Liver (tissue), 9 donors: ENCODE measurements around the gene CDH16. TPM values are rescaled to one million over a fixed set of nuclear protein-coding genes. Genes with fewer than 3 reads are reported as not detected.

ENCODE experiments used
- DNase-seq: peaks from one replicate; pipeline ENCODE4 v3.0.0-alpha.2; 2017; ENCODE audit warnings: low spot score
- H3K27ac ChIP-seq, 2 donors: one replicate each; pipeline ENCODE4 v1.7.0; 2013; ENCODE audit warnings: inconsistent platforms in 2 of 2, low read length in 2 of 2, control low read depth in 1 of 2, low read depth in 1 of 2, mild to moderate bottlenecking in 1 of 2
- H3K27me3 ChIP-seq, 4 donors: one replicate each; pipeline versions ENCODE4 v1.6.1 to v1.7.0; 2013; ENCODE audit warnings: low read length in 3 of 4, inconsistent platforms in 1 of 4, mild to moderate bottlenecking in 1 of 4, moderate library complexity in 1 of 4; ENCODE audit not compliant: control insufficient read depth in 4 of 4, insufficient read depth in 4 of 4
- H3K36me3 ChIP-seq, 4 donors: one replicate each; pipeline versions ENCODE4 v1.6.1 to v1.7.0; 2013; ENCODE audit warnings: low read length in 3 of 4, mild to moderate bottlenecking in 3 of 4, low read depth in 1 of 4, moderate library complexity in 1 of 4; ENCODE audit not compliant: control insufficient read depth in 4 of 4, insufficient read depth in 3 of 4
- H3K4me1 ChIP-seq, 4 donors: one replicate each; pipeline versions ENCODE4 v1.6.1 to v1.7.0; 2013; ENCODE audit warnings: low read length in 3 of 4, mild to moderate bottlenecking in 3 of 4, moderate library complexity in 1 of 4; ENCODE audit not compliant: control insufficient read depth in 4 of 4, insufficient read depth in 4 of 4
- H3K4me3 ChIP-seq, 3 donors: one replicate each; pipeline versions ENCODE4 v1.6.1 to v1.7.0; 2013; ENCODE audit warnings: low read length in 3 of 3, control low read depth in 1 of 3, low read depth in 1 of 3, mild to moderate bottlenecking in 1 of 3
- H3K9ac ChIP-seq, 2 donors: one replicate each; pipeline ENCODE4 v1.7.0; 2013; ENCODE audit warnings: low read length in 2 of 2, mild to moderate bottlenecking in 2 of 2, moderate library complexity in 2 of 2, control low read depth in 1 of 2, low read depth in 1 of 2
- H3K9me3 ChIP-seq, 4 donors: one replicate each; pipeline versions ENCODE4 v1.6.1 to v1.7.0; 2013; ENCODE audit warnings: low read length in 3 of 4; ENCODE audit not compliant: control insufficient read depth in 4 of 4
- CTCF ChIP-seq: fragments of 150-350 bp; IDR thresholded peaks from 2 replicates; pipeline ENCODE4 v1.5.1; 2017; ENCODE audit warnings: improper control_type of control experiment, low read depth, low read length; ENCODE audit not compliant: missing input control
- EGR1 ChIP-seq, 2 donors: IDR thresholded peaks; 2 replicates each; pipeline ENCODE4 v1.6.1; 2016 to 2018; ENCODE audit warnings: antibody characterized with exemption in 2 of 2, low read depth in 2 of 2
- FOXA1 ChIP-seq: IDR thresholded peaks from 2 replicates; pipeline ENCODE4 v1.6.1; 2016; ENCODE audit warnings: antibody characterized with exemption
- FOXA2 ChIP-seq: IDR thresholded peaks from 2 replicates; pipeline ENCODE4 v1.6.1; 2016; ENCODE audit warnings: antibody characterized with exemption
- GABPA ChIP-seq, 2 donors: IDR thresholded peaks in 1 of 2; conservative IDR thresholded peaks in 1 of 2; 2 replicates each; pipeline ENCODE4 v1.6.1; 2016; ENCODE audit warnings: antibody characterized with exemption in 2 of 2, mild to moderate bottlenecking in 1 of 2, moderate library complexity in 1 of 2
- HNF4A ChIP-seq, 2 donors: conservative IDR thresholded peaks; 2 replicates each; pipeline ENCODE4 v1.6.1; 2016; ENCODE audit warnings: antibody characterized with exemption in 2 of 2, mild to moderate bottlenecking in 2 of 2
- HNF4G ChIP-seq: IDR thresholded peaks from 2 replicates; pipeline ENCODE4 v1.6.1; 2016; ENCODE audit warnings: antibody characterized with exemption
- JUND ChIP-seq, 2 donors: IDR thresholded peaks; 2 replicates each; pipeline ENCODE4 v1.6.1; 2016; ENCODE audit warnings: antibody characterized with exemption in 2 of 2
- NR2F2 ChIP-seq: IDR thresholded peaks from 2 replicates; pipeline ENCODE4 v1.6.1; 2016; ENCODE audit warnings: antibody characterized with exemption
- YY1 ChIP-seq: IDR thresholded peaks from 2 replicates; pipeline ENCODE4 v1.6.1; 2016; ENCODE audit warnings: antibody characterized with exemption, mild to moderate bottlenecking
- WGBS: extraction: QIAGEN DNeasy Blood & Tissue Kit; methylation state at CpG from one replicate; pipeline ENCODE4 v1.1.7; 2013; 5-methylcytosine and 5-hydroxymethylcytosine counted together
- polyA plus RNA-seq, 2 donors: library from polyadenylated mRNA; stranded (reverse) in 1 of 2; unstranded in 1 of 2; fragments of 200-250 nt in 1 of 2; fragments of >200 nt in 1 of 2; fragmentation: Nextera tagmentation in 1 of 2; extraction: Ambion mirVana in 1 of 2; gene quantifications; one replicate each; pipeline versions ENCODE4 v1.2.1 to v1.2.3, GENCODE V29; 2013 to 2015
- total RNA-seq, 2 donors: library from RNA; depleted of rRNA; stranded (reverse); fragments of >200 nt; gene quantifications; one replicate each; pipeline ENCODE4 v1.2.3, GENCODE V29; 2014
- TF ChIP-seq, protein P1 (sequence below): IDR thresholded peaks from 2 replicates; pipeline ENCODE4 v1.6.1; 2016; ENCODE audit warnings: antibody characterized with exemption, mild to moderate bottlenecking
- TF ChIP-seq, protein P2 (sequence below): IDR thresholded peaks from 2 replicates; pipeline ENCODE4 v1.6.1; 2016; ENCODE audit warnings: antibody characterized with exemption
- donor health status: healthy.
- donor health status: healthy.
- donor health status: healthy.
- donor health status: healthy.
- donor health status: healthy.

CDH16 gene
- total and polyA plus RNA-seq, 4 donors: 0.56 TPM; not detected in 3

DNA sequence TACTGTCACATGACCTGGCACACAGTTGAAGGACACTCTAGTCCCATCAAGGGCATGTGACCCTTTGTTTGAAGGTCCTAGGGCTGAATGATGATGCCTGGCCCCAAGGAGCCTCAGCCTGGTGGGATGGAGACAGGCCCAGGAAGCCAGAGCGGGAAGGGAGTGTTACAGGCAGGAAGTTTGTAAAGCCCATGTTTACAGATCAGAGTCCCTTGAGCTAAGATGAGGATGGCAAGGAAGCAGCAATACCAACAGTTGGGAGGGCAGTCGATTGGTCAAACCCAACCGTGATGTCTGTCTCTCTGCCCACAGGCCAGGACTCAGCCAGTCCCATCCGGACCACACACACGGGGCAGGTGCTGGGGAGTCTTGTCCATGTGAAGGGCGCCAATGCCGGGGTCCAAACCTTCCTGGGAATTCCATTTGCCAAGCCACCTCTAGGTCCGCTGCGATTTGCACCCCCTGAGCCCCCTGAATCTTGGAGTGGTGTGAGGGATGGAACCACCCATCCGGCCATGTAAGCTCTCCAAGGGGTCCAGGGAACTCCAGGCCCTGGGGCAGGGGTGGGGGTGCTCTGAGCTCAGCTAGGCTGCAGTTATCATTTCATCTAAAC lies 19.1 kb upstream of the CDH16 start:
- 64% methylated on average over 10 of the region's 10 CpGs for WGBS
- DNase-seq: no peak
- H3K9ac ChIP-seq: no peak overlapping the region

GRCh38 chr16:66936889-66937554 lies 18.3 kb upstream of the CDH16 start:
- peaks cover 21 to 29% (median 25%) of the 10 kb centered on the region in 4 donors for H3K36me3 ChIP-seq
- 53% methylated on average over 4 of the region's 4 CpGs for WGBS

More for the DNA sequence above, 19.1 kb upstream of the CDH16 start:
- Histone ChIP-seq H3K4me1 (peaks cover 10 to 57% (median 46%) of the 10 kb centered on the region in 4 donors), H3K9me3 (no peaks in the 10 kb centered on the region), H3K27ac (peak overlapping the region; percentile 94 to 96), H3K27me3 (no peaks in the 10 kb centered on the region), H3K4me3 (peak overlapping the region in 1 of 3 donors; percentile 21), H3K36me3 (peaks cover 25 to 37% (median 32%) of the 10 kb centered on the region in 4 donors)
- no peak for TF ChIP-seq YY1
- TF ChIP-seq HNF4A (conservative IDR thresholded peaks at IDR 0.05): peak; percentile 43 to 58
- peak in 1 of 2 donors; percentile 39 for TF ChIP-seq GABPA (IDR thresholded peaks at IDR 0.05 in 1 of 2, conservative IDR thresholded peaks at IDR 0.05 in 1 of 2)
- peak; percentile 21 for TF ChIP-seq FOXA1
- TF ChIP-seq HNF4G: no peak
- peak; percentile 83 for TF ChIP-seq FOXA2
- TF ChIP-seq, protein P1, sequence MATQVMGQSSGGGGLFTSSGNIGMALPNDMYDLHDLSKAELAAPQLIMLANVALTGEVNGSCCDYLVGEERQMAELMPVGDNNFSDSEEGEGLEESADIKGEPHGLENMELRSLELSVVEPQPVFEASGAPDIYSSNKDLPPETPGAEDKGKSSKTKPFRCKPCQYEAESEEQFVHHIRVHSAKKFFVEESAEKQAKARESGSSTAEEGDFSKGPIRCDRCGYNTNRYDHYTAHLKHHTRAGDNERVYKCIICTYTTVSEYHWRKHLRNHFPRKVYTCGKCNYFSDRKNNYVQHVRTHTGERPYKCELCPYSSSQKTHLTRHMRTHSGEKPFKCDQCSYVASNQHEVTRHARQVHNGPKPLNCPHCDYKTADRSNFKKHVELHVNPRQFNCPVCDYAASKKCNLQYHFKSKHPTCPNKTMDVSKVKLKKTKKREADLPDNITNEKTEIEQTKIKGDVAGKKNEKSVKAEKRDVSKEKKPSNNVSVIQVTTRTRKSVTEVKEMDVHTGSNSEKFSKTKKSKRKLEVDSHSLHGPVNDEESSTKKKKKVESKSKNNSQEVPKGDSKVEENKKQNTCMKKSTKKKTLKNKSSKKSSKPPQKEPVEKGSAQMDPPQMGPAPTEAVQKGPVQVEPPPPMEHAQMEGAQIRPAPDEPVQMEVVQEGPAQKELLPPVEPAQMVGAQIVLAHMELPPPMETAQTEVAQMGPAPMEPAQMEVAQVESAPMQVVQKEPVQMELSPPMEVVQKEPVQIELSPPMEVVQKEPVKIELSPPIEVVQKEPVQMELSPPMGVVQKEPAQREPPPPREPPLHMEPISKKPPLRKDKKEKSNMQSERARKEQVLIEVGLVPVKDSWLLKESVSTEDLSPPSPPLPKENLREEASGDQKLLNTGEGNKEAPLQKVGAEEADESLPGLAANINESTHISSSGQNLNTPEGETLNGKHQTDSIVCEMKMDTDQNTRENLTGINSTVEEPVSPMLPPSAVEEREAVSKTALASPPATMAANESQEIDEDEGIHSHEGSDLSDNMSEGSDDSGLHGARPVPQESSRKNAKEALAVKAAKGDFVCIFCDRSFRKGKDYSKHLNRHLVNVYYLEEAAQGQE: no peak
- no peak for TF ChIP-seq EGR1 (IDR thresholded peaks at IDR 0.05; ENCODE audit: low read depth in 2 of 2)
- no peak for TF ChIP-seq CTCF

GRCh38 chr16:66936462-66936861 lies 17.8 kb upstream of the CDH16 start:
- WGBS: 29% methylated on average over 6 of the region's 6 CpGs
- Histone ChIP-seq H3K27ac (peak overlapping the region; percentile 94 to 96), H3K4me1 (peaks cover 10 to 62% (median 54%) of the 10 kb centered on the region in 4 donors), H3K9me3 (no peaks in the 10 kb centered on the region), H3K27me3 (no peaks in the 10 kb centered on the region), H3K36me3 (peaks cover 17 to 23% (median 20%) of the 10 kb centered on the region in 4 donors), H3K4me3 (peak overlapping the region; percentile 77 to 93 (median 81)), H3K9ac (peak overlapping the region; percentile 89 to 93)
- DNase-seq: no peak
- TF ChIP-seq, protein P2, sequence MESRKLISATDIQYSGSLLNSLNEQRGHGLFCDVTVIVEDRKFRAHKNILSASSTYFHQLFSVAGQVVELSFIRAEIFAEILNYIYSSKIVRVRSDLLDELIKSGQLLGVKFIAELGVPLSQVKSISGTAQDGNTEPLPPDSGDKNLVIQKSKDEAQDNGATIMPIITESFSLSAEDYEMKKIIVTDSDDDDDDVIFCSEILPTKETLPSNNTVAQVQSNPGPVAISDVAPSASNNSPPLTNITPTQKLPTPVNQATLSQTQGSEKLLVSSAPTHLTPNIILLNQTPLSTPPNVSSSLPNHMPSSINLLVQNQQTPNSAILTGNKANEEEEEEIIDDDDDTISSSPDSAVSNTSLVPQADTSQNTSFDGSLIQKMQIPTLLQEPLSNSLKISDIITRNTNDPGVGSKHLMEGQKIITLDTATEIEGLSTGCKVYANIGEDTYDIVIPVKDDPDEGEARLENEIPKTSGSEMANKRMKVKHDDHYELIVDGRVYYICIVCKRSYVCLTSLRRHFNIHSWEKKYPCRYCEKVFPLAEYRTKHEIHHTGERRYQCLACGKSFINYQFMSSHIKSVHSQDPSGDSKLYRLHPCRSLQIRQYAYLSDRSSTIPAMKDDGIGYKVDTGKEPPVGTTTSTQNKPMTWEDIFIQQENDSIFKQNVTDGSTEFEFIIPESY: no peak
- TF ChIP-seq JUND (IDR thresholded peaks at IDR 0.05) (peak in 1 of 2 donors; percentile 64), CTCF (no peak), FOXA2 (no peak), EGR1 (IDR thresholded peaks at IDR 0.05; ENCODE audit: low read depth in 2 of 2) (no peak)

More at GRCh38 chr16:66936889-66937554, 18.3 kb upstream of the CDH16 start:
- H3K4me3 ChIP-seq: peak overlapping the region; percentile 37 to 81 (median 77)
- H3K27ac ChIP-seq: peak overlapping the region; percentile 94 to 96
- no peaks in the 10 kb centered on the region for H3K27me3 ChIP-seq
- TF ChIP-seq NR2F2: no peak
- TF ChIP-seq FOXA2: peak; percentile 17
- peak; percentile 50 for TF ChIP-seq FOXA1
- H3K4me1 ChIP-seq: peaks cover 10 to 62% (median 53%) of the 10 kb centered on the region in 4 donors
- peak overlapping the region; percentile 51 to 89 for H3K9ac ChIP-seq
- no peak for DNase-seq
- H3K9me3 ChIP-seq: no peaks in the 10 kb centered on the region
